ENCODE measurements around the gene VAV1.

VAV1 gene

GRCh38 chr19:6903446-6903845 lies 130.9 kb downstream of the VAV1 start:
- H3K27ac ChIP-seq, result no peak overlapping the region
- TF ChIP-seq ZFX (IDR thresholded peaks at IDR 0.05), result no peak
- TF ChIP-seq, protein P1, sequence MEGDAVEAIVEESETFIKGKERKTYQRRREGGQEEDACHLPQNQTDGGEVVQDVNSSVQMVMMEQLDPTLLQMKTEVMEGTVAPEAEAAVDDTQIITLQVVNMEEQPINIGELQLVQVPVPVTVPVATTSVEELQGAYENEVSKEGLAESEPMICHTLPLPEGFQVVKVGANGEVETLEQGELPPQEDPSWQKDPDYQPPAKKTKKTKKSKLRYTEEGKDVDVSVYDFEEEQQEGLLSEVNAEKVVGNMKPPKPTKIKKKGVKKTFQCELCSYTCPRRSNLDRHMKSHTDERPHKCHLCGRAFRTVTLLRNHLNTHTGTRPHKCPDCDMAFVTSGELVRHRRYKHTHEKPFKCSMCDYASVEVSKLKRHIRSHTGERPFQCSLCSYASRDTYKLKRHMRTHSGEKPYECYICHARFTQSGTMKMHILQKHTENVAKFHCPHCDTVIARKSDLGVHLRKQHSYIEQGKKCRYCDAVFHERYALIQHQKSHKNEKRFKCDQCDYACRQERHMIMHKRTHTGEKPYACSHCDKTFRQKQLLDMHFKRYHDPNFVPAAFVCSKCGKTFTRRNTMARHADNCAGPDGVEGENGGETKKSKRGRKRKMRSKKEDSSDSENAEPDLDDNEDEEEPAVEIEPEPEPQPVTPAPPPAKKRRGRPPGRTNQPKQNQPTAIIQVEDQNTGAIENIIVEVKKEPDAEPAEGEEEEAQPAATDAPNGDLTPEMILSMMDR (conservative IDR thresholded peaks at IDR 0.05), result no peak

DNA sequence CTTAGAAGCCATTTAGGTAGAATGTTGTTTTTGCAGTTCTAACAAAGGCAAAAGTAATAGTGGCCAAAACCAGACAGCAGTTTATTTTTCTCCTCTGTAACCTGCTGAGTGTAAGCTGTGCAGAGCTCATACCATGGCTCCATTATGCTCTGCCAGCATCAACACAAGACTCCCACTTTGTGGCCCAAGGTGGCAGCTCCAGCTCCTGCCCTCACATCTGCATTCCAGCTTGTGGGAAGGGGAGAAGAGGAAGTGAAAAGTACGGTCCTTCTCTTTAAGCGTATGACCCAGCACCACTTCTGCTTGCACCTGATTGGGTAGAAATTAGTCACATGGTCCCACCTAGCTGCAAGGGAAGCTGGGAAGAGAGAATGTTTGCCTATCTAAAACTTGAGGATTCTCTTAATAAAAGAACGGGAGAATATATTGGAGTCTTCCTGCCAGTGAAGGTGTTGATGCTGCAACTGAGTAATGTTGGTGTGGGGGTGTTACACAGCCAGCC lies 134.1 kb downstream of the VAV1 start:
- TF ChIP-seq, protein P1 (conservative IDR thresholded peaks at IDR 0.05), result no peak
- TF ChIP-seq ZFX (IDR thresholded peaks at IDR 0.05), result no peak
- H3K27ac ChIP-seq, result no peak overlapping the region

All from C4-2B (cell line).